Naive B cell (primary cell): ENCODE results near the gene CLECL1. TPM values are rescaled to one million over a fixed set of nuclear protein-coding genes. Genes with fewer than 3 reads are reported as not detected.

Source experiments
- ATAC-seq, 2 donors: fragments of 150-1000 bp; cut with Tn5 transposase; 2 replicates each; pipeline ENCODE4 v1.10.0; 2021; ENCODE audit warnings: low read depth in 2 of 2, mild to moderate bottlenecking in 2 of 2, moderate library complexity in 2 of 2
- DNase-seq: peaks from one replicate; pipeline ENCODE4 v3.0.0; 2022
- H3K27ac Mint-ChIP-seq, 6 donors: one replicate each; pipeline ENCODE4 v1.8.0; 2020 to 2022; ENCODE audit warnings: mild to moderate bottlenecking in 6 of 6, mixed read lengths in 6 of 6, moderate library complexity in 5 of 6, inconsistent platforms in 2 of 6
- H3K27me3 Mint-ChIP-seq, 3 donors: one replicate each; pipeline ENCODE4 v1.8.0; 2021 to 2022; ENCODE audit warnings: mixed read lengths in 3 of 3, mild to moderate bottlenecking in 1 of 3
- H3K36me3 Mint-ChIP-seq, 2 donors: one replicate each; pipeline ENCODE4 v1.8.0; 2020 to 2022; ENCODE audit warnings: mixed read lengths in 2 of 2, inconsistent platforms in 1 of 2, mild to moderate bottlenecking in 1 of 2
- H3K4me1 Mint-ChIP-seq, 3 donors: one replicate each; pipeline ENCODE4 v1.8.0; 2020 to 2022; ENCODE audit warnings: mixed read lengths in 3 of 3, inconsistent platforms in 1 of 3, mild to moderate bottlenecking in 1 of 3, moderate library complexity in 1 of 3
- H3K4me3 Mint-ChIP-seq, 8 donors: one replicate each; pipeline ENCODE4 v1.8.0; 2020 to 2022; ENCODE audit warnings: mild to moderate bottlenecking in 8 of 8, mixed read lengths in 8 of 8, moderate library complexity in 8 of 8, inconsistent platforms in 2 of 8
- H3K9me3 Mint-ChIP-seq, 7 donors: one replicate each; pipeline ENCODE4 v1.8.0; 2020 to 2022; ENCODE audit warnings: mixed read lengths in 7 of 7, mild to moderate bottlenecking in 5 of 7, inconsistent platforms in 2 of 7, moderate library complexity in 1 of 7
- polyA plus RNA-seq, 6 donors: library from polyadenylated mRNA; unstranded; fragments of 300-500 nt; fragmentation: Illumina TruSeq; gene quantifications; one replicate each; pipeline ENCODE4 v1.2.3, GENCODE V29; 2021; ENCODE audit warnings: low read depth in 6 of 6

CLECL1 gene
- polyA plus RNA-seq, 6 donors from 2014 or later, result 8.9 to 34.0 (median 11.5) TPM

GRCh38 chr12:9757433-9758025 is 24.6 kb upstream of the CLECL1 start:
- H3K9me3 Mint-ChIP-seq, result peaks cover 0 to 2% (median 0%) of the 10 kb centered on the region in 7 donors
- H3K36me3 Mint-ChIP-seq, result peaks cover 27 to 45% of the 10 kb centered on the region in 2 donors
- no peaks in the 10 kb centered on the region for H3K27me3 Mint-ChIP-seq
- peak overlapping the region; percentile 95 to 99 (median 98) for H3K4me3 Mint-ChIP-seq
- ATAC-seq, result no peak
- H3K4me1 Mint-ChIP-seq, result peaks cover 58 to 71% (median 65%) of the 10 kb centered on the region in 3 donors
- no peak for DNase-seq
- H3K27ac Mint-ChIP-seq, result peak overlapping the region; percentile 99 to 100 (median 100)

- peaks cover 27 to 46% of the 10 kb centered on the region in 2 donors for H3K36me3 Mint-ChIP-seq
- peaks cover 0 to 2% (median 0%) of the 10 kb centered on the region in 7 donors for H3K9me3 Mint-ChIP-seq
- ATAC-seq (no peak), DNase-seq (no peak)
- H3K4me3 Mint-ChIP-seq, result peak overlapping the region in 7 of 8 donors; percentile 9 to 99 (median 65)
- H3K27me3 Mint-ChIP-seq, result no peaks in the 10 kb centered on the region
- peak overlapping the region in 4 of 6 donors; percentile 5 to 99 (median 87) for H3K27ac Mint-ChIP-seq
- peaks cover 53 to 65% (median 59%) of the 10 kb centered on the region in 3 donors for H3K4me1 Mint-ChIP-seq
Observed at GRCh38 chr12:9756706-9757105, 23.8 kb upstream of the CLECL1 start.

GRCh38 chr12:9756170-9756569 is 23.3 kb upstream of the CLECL1 start:
- Mint-ChIP-seq H3K36me3 (peaks cover 27 to 46% of the 10 kb centered on the region in 2 donors), H3K4me1 (peaks cover 53 to 64% (median 56%) of the 10 kb centered on the region in 3 donors), H3K4me3 (peak overlapping the region in 4 of 8 donors; percentile 4 to 63 (median 34)), H3K9me3 (peaks cover 0 to 4% (median 0%) of the 10 kb centered on the region in 7 donors), H3K27me3 (no peaks in the 10 kb centered on the region), H3K27ac (peak overlapping the region in 5 of 6 donors; percentile 34 to 99 (median 77))
- no peak for DNase-seq
- ATAC-seq, result no peak

- Mint-ChIP-seq H3K9me3 (peaks cover 0 to 4% (median 0%) of the 10 kb centered on the region in 7 donors), H3K27me3 (no peaks in the 10 kb centered on the region), H3K27ac (peak overlapping the region in 4 of 6 donors; percentile 20 to 99 (median 70)), H3K4me1 (peaks cover 53 to 58% (median 55%) of the 10 kb centered on the region in 3 donors), H3K4me3 (peak overlapping the region in 2 of 8 donors; percentile 26 to 69), H3K36me3 (peaks cover 27 to 46% of the 10 kb centered on the region in 2 donors)
- no peak for DNase-seq
- ATAC-seq, result no peak
Observed at GRCh38 chr12:9755567-9755966, 22.7 kb upstream of the CLECL1 start.

- Mint-ChIP-seq H3K4me1 (peaks cover 53 to 58% (median 57%) of the 10 kb centered on the region in 3 donors), H3K9me3 (peaks cover 0 to 4% (median 0%) of the 10 kb centered on the region in 7 donors), H3K27ac (peak overlapping the region in 5 of 6 donors; percentile 3 to 99 (median 46)), H3K27me3 (no peaks in the 10 kb centered on the region), H3K36me3 (peaks cover 25 to 46% of the 10 kb centered on the region in 2 donors), H3K4me3 (peak overlapping the region in 2 of 8 donors; percentile 26 to 69)
- ATAC-seq, result no peak
- no peak for DNase-seq
Observed at GRCh38 chr12:9755035-9755434, 22.1 kb upstream of the CLECL1 start.

GRCh38 chr12:9754099-9754927 is 21.4 kb upstream of the CLECL1 start:
- Mint-ChIP-seq H3K4me1 (peaks cover 46 to 58% (median 51%) of the 10 kb centered on the region in 3 donors), H3K4me3 (peak overlapping the region in 2 of 8 donors; percentile 20 to 69), H3K27ac (peak overlapping the region in 4 of 6 donors; percentile 36 to 99 (median 74)), H3K36me3 (peaks cover 18 to 46% of the 10 kb centered on the region in 2 donors), H3K9me3 (peaks cover 0 to 4% (median 0%) of the 10 kb centered on the region in 7 donors), H3K27me3 (no peaks in the 10 kb centered on the region)
- DNase-seq (no peak), ATAC-seq (no peak)

- DNase-seq (no peak), ATAC-seq (no peak)
- H3K4me1 Mint-ChIP-seq, result peaks cover 46 to 59% (median 47%) of the 10 kb centered on the region in 3 donors
- H3K9me3 Mint-ChIP-seq, result peaks cover 0 to 4% (median 0%) of the 10 kb centered on the region in 7 donors
- no peaks in the 10 kb centered on the region for H3K27me3 Mint-ChIP-seq
- H3K27ac Mint-ChIP-seq, result peak overlapping the region in 4 of 6 donors; percentile 34 to 99 (median 87)
- peaks cover 18 to 46% of the 10 kb centered on the region in 2 donors for H3K36me3 Mint-ChIP-seq
- H3K4me3 Mint-ChIP-seq, result peak overlapping the region in 1 of 8 donors; percentile 69
Observed at GRCh38 chr12:9753498-9753897, 20.6 kb upstream of the CLECL1 start.

- Mint-ChIP-seq H3K4me3 (peak overlapping the region in 1 of 8 donors; percentile 69), H3K9me3 (peaks cover 0 to 4% (median 0%) of the 10 kb centered on the region in 7 donors), H3K4me1 (peaks cover 42 to 55% (median 45%) of the 10 kb centered on the region in 3 donors), H3K36me3 (peaks cover 18 to 46% of the 10 kb centered on the region in 2 donors), H3K27ac (peak overlapping the region in 4 of 6 donors; percentile 15 to 99 (median 56)), H3K27me3 (no peaks in the 10 kb centered on the region)
- no peak for DNase-seq
- no peak for ATAC-seq
Observed at GRCh38 chr12:9753073-9753472, 20.2 kb upstream of the CLECL1 start.

GRCh38 chr12:9752145-9752933 is 19.4 kb upstream of the CLECL1 start:
- H3K9me3 Mint-ChIP-seq, result peaks cover 0 to 4% (median 0%) of the 10 kb centered on the region in 7 donors
- ATAC-seq (peak; percentile 11 to 22), DNase-seq (no peak)
- peaks cover 38 to 51% (median 40%) of the 10 kb centered on the region in 3 donors for H3K4me1 Mint-ChIP-seq
- H3K4me3 Mint-ChIP-seq, result peak overlapping the region in 2 of 8 donors; percentile 49 to 69
- H3K27me3 Mint-ChIP-seq, result no peaks in the 10 kb centered on the region
- H3K27ac Mint-ChIP-seq, result peak overlapping the region; percentile 82 to 99 (median 91)
- peaks cover 18 to 39% of the 10 kb centered on the region in 2 donors for H3K36me3 Mint-ChIP-seq

- Mint-ChIP-seq H3K36me3 (peaks cover 18 to 32% of the 10 kb centered on the region in 2 donors), H3K9me3 (peaks cover 0 to 4% (median 0%) of the 10 kb centered on the region in 7 donors), H3K4me1 (peaks cover 34 to 50% (median 34%) of the 10 kb centered on the region in 3 donors), H3K27ac (peak overlapping the region; percentile 82 to 99 (median 88)), H3K27me3 (no peaks in the 10 kb centered on the region), H3K4me3 (peak overlapping the region in 5 of 8 donors; percentile 1 to 69 (median 43))
- DNase-seq (peak; percentile 54), ATAC-seq (peak; percentile 42 to 57)
Observed at GRCh38 chr12:9751204-9752144, 18.6 kb upstream of the CLECL1 start.

GRCh38 chr12:9750276-9751203 is 17.6 kb upstream of the CLECL1 start:
- Mint-ChIP-seq H3K9me3 (peaks cover 0 to 4% (median 0%) of the 10 kb centered on the region in 7 donors), H3K36me3 (peaks cover 15 to 25% of the 10 kb centered on the region in 2 donors), H3K27ac (peak overlapping the region in 5 of 6 donors; percentile 78 to 93 (median 86)), H3K4me1 (peaks cover 27 to 46% (median 28%) of the 10 kb centered on the region in 3 donors), H3K4me3 (peak overlapping the region in 6 of 8 donors; percentile 22 to 87 (median 66)), H3K27me3 (no peaks in the 10 kb centered on the region)
- ATAC-seq (peak; percentile 50 to 62), DNase-seq (peak; percentile 74)
